Ishikawa (cell line): ENCODE measurements around the gene MAGI2.

Experiments used
- CEBPB ChIP-seq: IDR thresholded peaks from 2 replicates; pipeline ENCODE4 v1.6.1; 2012
- CREB1 ChIP-seq: IDR thresholded peaks from 2 replicates; pipeline ENCODE4 v1.6.1; 2012; ENCODE audit warnings: low read depth
- EGR1 ChIP-seq: IDR thresholded peaks from 2 replicates; pipeline ENCODE4 v1.6.1; 2012
- EP300 ChIP-seq: IDR thresholded peaks from 2 replicates; pipeline ENCODE4 v1.6.1; 2012; ENCODE audit warnings: borderline replicate concordance
- FOXM1 ChIP-seq: IDR thresholded peaks from 2 replicates; pipeline ENCODE4 v1.6.1; 2012; ENCODE audit warnings: low read depth, borderline replicate concordance
- MAX ChIP-seq: IDR thresholded peaks from 2 replicates; pipeline ENCODE4 v1.6.1; 2012
- RAD21 ChIP-seq: IDR thresholded peaks from 2 replicates; pipeline ENCODE4 v1.6.1; 2012; ENCODE audit warnings: low read depth
- REST ChIP-seq: IDR thresholded peaks from 2 replicates; pipeline ENCODE4 v1.6.1; 2012; ENCODE audit warnings: low read depth, mild to moderate bottlenecking
- TAF1 ChIP-seq: IDR thresholded peaks from 2 replicates; pipeline ENCODE4 v1.6.1; 2012; ENCODE audit warnings: low read depth, mild to moderate bottlenecking
- TCF12 ChIP-seq: IDR thresholded peaks from 2 replicates; pipeline ENCODE4 v1.6.1; 2012; ENCODE audit warnings: low read depth
- TEAD4 ChIP-seq: IDR thresholded peaks from 2 replicates; pipeline ENCODE4 v1.6.1; 2012
- YY1 ChIP-seq: IDR thresholded peaks from 2 replicates; pipeline ENCODE4 v1.6.1; 2012; ENCODE audit warnings: low read depth
- ZBTB7A ChIP-seq: IDR thresholded peaks from 2 replicates; pipeline ENCODE4 v1.6.1; 2012; ENCODE audit warnings: low read depth
- TF ChIP-seq, protein P1 (sequence below): IDR thresholded peaks from 2 replicates; pipeline ENCODE4 v1.6.1; 2012

GRCh38 chr7:77983973-77984372 is 1469.5 kb downstream of the MAGI2 start:
- TF ChIP-seq EP300 (no peak), ZBTB7A (no peak), RAD21 (no peak), CEBPB (no peak), FOXM1 (no peak), EGR1 (no peak), YY1 (no peak), MAX (no peak), TCF12 (no peak), TAF1 (no peak), REST (no peak), CREB1 (no peak), TEAD4 (no peak)
- TF ChIP-seq, protein P1, sequence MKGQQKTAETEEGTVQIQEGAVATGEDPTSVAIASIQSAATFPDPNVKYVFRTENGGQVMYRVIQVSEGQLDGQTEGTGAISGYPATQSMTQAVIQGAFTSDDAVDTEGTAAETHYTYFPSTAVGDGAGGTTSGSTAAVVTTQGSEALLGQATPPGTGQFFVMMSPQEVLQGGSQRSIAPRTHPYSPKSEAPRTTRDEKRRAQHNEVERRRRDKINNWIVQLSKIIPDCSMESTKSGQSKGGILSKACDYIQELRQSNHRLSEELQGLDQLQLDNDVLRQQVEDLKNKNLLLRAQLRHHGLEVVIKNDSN = no peak
